HG03196 (cell line): ENCODE data around the gene ANKRD29.

Experiments
- ATAC-seq: cut with Tn5 transposase; IDR thresholded peaks from one replicate; pipeline ENCODE4 v1.9.1; 2021; ENCODE audit not compliant: unreplicated experiment

ANKRD29 gene

GRCh38 chr18:23688528-23688927 lies 25.8 kb upstream of the ANKRD29 start:
- no peak for ATAC-seq

DNA sequence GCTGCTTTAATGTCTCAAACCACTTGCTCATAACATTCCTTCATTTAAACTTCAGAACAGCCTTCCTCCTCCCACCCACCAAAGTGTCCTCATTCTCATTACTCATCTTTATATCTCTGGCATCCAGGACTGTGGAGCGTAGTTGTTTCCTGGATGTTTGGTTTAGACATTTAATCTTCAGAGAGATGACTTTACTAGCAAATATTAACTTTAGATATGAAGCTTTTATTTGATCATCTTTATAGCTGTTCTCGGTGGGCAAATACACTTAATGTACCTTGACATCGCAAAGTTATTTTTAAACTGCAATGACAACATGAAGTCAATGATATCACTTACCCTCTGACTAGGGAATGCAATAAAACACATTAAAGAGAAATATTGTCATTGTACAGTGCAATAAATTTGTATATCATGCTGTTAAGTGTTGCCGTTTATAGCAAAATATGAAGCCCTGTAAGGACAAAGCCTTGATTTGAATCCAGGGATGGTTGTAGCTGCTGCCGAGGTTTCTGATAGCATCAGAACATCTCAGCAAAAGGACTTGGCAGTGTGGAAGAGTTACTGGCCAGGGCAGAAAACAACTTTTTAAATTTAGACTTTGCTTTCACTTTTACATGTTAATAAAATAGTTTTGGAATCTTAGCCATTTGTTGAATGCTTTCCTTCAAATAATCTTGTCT lies 21.9 kb upstream of the ANKRD29 start:
- no peak for ATAC-seq

GRCh38 chr18:23683671-23684070 lies 21.0 kb upstream of the ANKRD29 start:
- no peak for ATAC-seq

GRCh38 chr18:23683155-23683554 lies 20.4 kb upstream of the ANKRD29 start:
- ATAC-seq = no peak

GRCh38 chr18:23682472-23682871 lies 19.8 kb upstream of the ANKRD29 start:
- peak; percentile 63 for ATAC-seq

- peak; percentile 19 for ATAC-seq
These were observed 19.3 kb upstream of the ANKRD29 start for GRCh38 chr18:23682045-23682444.

DNA sequence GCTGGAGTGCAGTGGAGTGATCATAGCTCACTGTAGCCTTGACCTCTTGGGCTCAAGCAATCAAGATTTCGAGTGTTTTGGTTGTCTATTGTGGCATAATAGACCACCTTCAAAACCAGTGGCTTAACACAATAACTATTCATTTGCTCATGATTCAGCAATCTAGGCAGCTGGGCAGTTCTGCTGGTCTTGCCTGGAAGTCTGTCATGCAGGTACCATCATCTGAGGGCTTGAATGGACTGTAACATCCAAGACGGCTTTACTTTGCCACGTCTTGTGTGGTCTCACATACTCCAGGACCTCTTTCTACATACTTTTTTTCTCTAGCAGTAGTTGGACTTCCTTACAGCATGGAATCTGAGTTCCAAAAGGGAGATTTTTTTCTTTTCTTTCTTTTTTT lies 13.2 kb upstream of the ANKRD29 start:
- no peak for ATAC-seq

- ATAC-seq = no peak
These were observed 12.5 kb upstream of the ANKRD29 start for GRCh38 chr18:23675236-23675635.

GRCh38 chr18:23673725-23674124 lies 11.0 kb upstream of the ANKRD29 start:
- no peak for ATAC-seq

- no peak for ATAC-seq
These were observed 8.9 kb upstream of the ANKRD29 start for GRCh38 chr18:23671564-23671963.

- no peak for ATAC-seq
These were observed 7.2 kb upstream of the ANKRD29 start for GRCh38 chr18:23669804-23670405.

DNA sequence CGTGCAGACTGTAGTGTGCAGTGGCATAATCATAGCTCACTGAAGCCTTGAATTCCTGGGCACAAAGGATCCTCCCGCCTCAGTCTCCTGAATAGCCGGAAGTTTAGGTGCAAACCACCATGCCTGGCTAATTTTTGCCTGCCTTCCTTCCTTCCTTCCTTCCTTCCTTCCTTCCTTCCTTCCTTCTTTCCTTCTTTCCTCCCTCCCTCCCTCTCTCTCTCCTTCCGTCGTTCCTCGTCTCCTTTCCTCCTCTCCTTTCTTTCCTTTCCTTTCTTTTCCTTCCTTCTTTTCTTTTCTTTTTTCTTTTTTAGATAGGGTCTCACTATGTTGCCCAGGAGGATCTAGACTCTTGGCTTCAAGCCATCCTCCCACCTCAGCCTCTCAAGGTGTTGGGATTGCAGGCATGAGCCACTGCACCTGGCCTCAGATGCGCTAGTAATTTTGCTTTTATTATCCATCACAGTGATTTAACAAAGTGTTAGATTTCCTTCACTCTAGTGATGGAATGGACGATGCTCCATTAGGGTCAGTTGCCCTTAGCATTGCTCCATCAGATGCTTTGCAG lies 6.6 kb upstream of the ANKRD29 start:
- ATAC-seq = no peak

DNA sequence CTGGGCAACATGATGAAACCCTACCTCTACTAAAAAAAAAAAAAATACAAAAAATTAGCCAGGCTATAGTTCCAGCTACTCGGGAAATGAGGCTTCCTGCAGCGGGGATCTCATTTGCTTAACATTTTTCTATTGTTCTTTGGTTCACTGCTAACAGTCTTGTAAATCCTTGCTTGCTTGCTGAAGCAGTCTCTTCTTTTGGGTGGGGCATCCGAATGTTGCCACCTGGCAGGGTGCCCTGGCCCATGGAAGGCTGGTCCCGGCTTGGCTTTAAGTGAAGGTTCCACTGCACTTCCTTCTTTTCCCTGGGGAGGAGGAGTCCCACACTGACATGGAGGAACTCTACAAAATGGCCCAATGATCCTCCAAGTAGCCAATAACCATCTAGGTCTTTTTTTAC lies 6.0 kb upstream of the ANKRD29 start:
- ATAC-seq = no peak

DNA sequence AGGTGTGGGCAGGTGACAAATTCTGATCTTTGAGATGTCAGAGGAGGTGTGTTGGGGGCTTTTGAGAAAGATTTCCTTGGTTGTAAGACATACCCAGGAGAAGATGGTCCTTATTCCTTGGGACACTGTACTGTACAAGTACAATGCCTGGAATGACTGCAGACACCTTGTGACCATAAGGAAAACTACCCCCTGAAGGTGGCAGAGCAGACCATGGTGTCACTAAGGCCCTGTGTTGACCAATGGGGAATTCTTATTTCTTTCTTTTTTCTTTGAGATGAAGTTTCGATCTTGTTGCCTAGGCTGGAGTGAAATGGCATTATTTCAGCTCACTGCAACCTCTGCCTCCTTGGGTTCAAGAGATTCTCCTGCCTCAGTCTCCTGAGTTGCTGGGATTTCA lies 4.4 kb upstream of the ANKRD29 start:
- ATAC-seq = no peak

DNA sequence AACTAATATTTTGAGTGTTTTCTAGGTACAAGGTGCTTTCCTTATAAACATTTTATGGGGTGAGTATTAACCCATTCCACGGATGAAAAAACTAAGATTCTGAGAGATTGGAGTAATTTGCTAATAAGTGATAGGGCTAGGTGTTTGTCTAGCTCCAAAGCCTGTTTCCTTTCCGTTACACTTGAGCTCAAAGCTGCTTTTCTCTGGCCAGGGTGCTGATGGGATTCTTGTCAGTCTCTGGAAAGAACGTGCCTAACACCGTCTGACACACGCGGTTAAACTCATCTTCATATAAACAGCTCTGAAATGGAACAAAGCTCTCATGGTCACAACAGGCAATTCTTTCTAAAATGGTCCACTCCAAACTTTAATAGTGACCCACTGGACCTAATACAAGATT lies 2.0 kb upstream of the ANKRD29 start:
- ATAC-seq = no peak

DNA sequence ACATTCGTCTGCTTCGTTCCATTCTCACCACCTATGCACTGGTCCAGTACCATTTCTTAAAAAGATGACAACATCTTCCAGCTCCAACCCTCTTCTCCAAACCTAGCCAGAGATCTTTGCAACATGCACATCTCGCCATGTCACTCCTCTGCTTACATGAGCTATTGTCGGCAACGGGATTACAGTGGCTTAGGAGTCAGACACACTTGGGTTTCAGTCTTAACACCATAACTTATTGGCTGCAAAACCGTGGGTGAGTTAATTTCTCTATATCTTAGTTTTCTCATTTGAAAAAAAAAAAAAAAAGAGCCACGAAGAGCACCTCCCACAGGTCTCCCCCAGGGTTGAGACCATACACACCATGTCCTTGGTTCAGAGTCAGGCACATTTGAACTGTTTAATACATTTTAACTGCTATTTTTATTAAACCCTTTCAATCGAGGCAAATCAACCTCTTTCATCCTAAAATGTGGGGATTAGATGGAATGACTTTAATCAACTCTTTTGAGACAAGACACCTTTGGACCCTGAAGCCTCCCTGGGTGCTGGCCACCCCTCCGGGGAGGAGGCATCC lies 889 bp downstream of the ANKRD29 start:
- ATAC-seq = no peak

- ATAC-seq = no peak
These were observed 4.4 kb downstream of the ANKRD29 start for GRCh38 chr18:23658285-23658684.

GRCh38 chr18:23652232-23652631 lies 10.5 kb downstream of the ANKRD29 start:
- no peak for ATAC-seq

GRCh38 chr18:23650968-23651927 lies 11.5 kb downstream of the ANKRD29 start:
- no peak for ATAC-seq

DNA sequence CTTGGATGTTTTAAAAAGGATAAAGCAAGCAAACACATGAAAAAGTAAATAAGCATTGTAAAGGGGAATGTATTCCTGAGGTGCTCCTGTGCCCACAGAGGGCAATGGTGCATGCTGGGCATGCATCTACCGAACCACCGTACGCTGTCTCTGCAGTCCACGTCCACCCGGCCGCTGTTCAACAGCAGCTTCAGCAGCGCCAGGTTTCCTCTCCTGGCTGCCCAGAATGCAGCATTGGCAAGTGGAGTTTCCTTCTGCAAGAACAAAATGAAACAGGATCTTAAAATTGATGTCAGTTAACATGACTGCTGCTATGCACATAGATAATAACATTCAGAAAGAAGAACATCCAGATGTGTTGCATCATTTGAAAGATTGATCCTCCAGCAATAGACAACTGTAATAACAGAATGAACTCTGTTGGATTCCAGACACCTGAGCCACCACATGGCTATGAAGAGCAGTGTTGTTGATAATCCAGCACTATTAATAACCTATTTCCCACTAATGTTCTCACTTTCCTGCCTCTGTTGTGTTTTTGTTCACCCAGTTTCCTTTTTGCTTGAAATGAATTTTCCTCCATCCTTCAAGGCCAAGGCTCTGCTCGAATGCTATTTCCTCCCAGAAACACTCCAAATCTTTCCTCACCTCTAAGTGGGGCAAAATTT lies 13.6 kb downstream of the ANKRD29 start:
- ATAC-seq = no peak

- no peak for ATAC-seq
These were observed 14.3 kb downstream of the ANKRD29 start for GRCh38 chr18:23648456-23648855.
